Smooth muscle cell (in vitro differentiated cells): Measurements from ENCODE around the gene PLRG1. TPM values are rescaled to one million over a fixed set of nuclear protein-coding genes. Genes with fewer than 3 reads are reported as not detected.

Experiments used
- DNase-seq: peaks from one replicate; lab custom pipeline; 2025; ENCODE audit not compliant: unreplicated experiment; lab: John Stamatoyannopoulos, UW
- H2AFZ ChIP-seq: fragments of 200-600 bp; sonication (generic); 2 replicates; pipeline ENCODE4 v1.6.0; 2016; ENCODE audit warnings: antibody characterized with exemption, low read depth, mild to moderate bottlenecking
- H3F3A ChIP-seq: fragments of 200-600 bp; sonication (generic); 2 replicates; pipeline ENCODE4 v1.6.0; 2017; ENCODE audit warnings: antibody characterized with exemption, low read depth
- H3K27ac ChIP-seq: fragments of 200-600 bp; sonication (generic); 2 replicates; pipeline ENCODE4 v1.5.1; 2016; ENCODE audit warnings: low read depth, mild to moderate bottlenecking
- H3K27me3 ChIP-seq: fragments of 200-600 bp; sonication (generic); 2 replicates; pipeline ENCODE4 v1.6.1; 2016; ENCODE audit warnings: low read depth, mild to moderate bottlenecking
- H3K36me3 ChIP-seq: fragments of 200-600 bp; sonication (generic); 2 replicates; pipeline ENCODE4 v1.5.1; 2016; ENCODE audit warnings: low read depth
- H3K4me1 ChIP-seq: fragments of 200-600 bp; sonication (generic); 2 replicates; pipeline ENCODE4 v1.5.1; 2016; ENCODE audit warnings: low read depth
- H3K4me2 ChIP-seq: fragments of 200-600 bp; sonication (generic); 2 replicates; pipeline ENCODE4 v1.6.0; 2016; ENCODE audit warnings: mild to moderate bottlenecking
- H3K4me3 ChIP-seq: fragments of 200-600 bp; sonication (generic); 2 replicates; pipeline ENCODE4 v1.5.1; 2016; ENCODE audit warnings: mild to moderate bottlenecking
- H3K79me2 ChIP-seq: fragments of 200-600 bp; sonication (generic); 2 replicates; pipeline ENCODE4 v1.6.0; 2016; ENCODE audit warnings: low read depth, mild to moderate bottlenecking
- H3K9ac ChIP-seq: fragments of 200-600 bp; sonication (generic); 2 replicates; pipeline ENCODE4 v1.6.0; 2016; ENCODE audit warnings: low read depth
- H3K9me3 ChIP-seq: fragments of 200-600 bp; sonication (generic); replicated peaks from 2 replicates; pipeline ENCODE4 v1.5.1; 2016; ENCODE audit warnings: low read depth
- H4K20me1 ChIP-seq: fragments of 200-600 bp; sonication (generic); 2 replicates; pipeline ENCODE4 v1.6.0; 2016; ENCODE audit warnings: low read depth
- WGBS: methylation state at CpG from one replicate; pipeline ENCODE4 v1.1.7; 2016; ENCODE audit warnings: low lambda C conversion rate; 5-methylcytosine and 5-hydroxymethylcytosine counted together
- polyA plus RNA-seq: library from polyadenylated mRNA; unstranded; fragments of >200 nt; fragmentation: Nextera tagmentation; extraction: Ambion mirVana; gene quantifications from 2 replicates; pipeline ENCODE4 v1.2.1, GENCODE V29; 2016
- total RNA-seq: library from RNA; depleted of rRNA; stranded (reverse); fragments of >200 nt; gene quantifications from 2 replicates; pipeline ENCODE4 v1.2.3, GENCODE V29; 2014
- TF ChIP-seq, protein P1 (sequence below): fragments of 200-600 bp; sonication (generic); IDR thresholded peaks from 2 replicates; pipeline ENCODE4 v1.5.1; 2017; ENCODE audit warnings: borderline replicate concordance, mild to moderate bottlenecking, antibody characterized with exemption; ENCODE audit not compliant: insufficient read depth, poor library complexity, severe bottlenecking

PLRG1 gene
- total and polyA plus RNA-seq, 2 experiments from 2014 or later, result 66.2 to 88.1 TPM

DNA sequence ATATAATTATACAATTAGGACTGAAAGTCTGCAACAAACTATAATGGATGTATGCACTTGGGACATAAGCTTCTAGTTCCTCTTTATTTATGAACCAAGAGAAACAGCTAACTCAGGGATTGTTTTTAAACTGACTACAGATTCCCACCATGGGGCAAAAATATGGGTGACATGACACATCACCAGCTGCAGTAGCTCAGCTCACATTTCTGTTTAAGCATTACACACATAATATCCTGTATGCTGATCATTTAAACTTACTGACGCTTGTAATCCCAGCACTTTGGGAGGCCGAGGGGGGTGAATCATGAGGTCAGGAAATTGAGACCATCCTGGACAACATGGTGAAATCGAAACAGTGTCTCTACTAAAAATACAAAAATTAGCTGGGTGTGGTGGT is 24.1 kb upstream of the PLRG1 start:
- Histone ChIP-seq H3K36me3 (no peaks in the 10 kb centered on the region), H3K9me3 (no peaks in the 10 kb centered on the region), H3K79me2 (no peaks in the 10 kb centered on the region), H3K4me3 (no peak overlapping the region), H2AFZ (no peak overlapping the region), H3K27me3 (no peaks in the 10 kb centered on the region), H3F3A (no peaks in the 10 kb centered on the region), H3K27ac (no peak overlapping the region), H3K9ac (no peak overlapping the region), H4K20me1 (no peaks in the 10 kb centered on the region), H3K4me2 (no peak overlapping the region), H3K4me1 (no peaks in the 10 kb centered on the region)
- WGBS, result 84% methylated on average over 3 of the region's 3 CpGs
- TF ChIP-seq, protein P1, sequence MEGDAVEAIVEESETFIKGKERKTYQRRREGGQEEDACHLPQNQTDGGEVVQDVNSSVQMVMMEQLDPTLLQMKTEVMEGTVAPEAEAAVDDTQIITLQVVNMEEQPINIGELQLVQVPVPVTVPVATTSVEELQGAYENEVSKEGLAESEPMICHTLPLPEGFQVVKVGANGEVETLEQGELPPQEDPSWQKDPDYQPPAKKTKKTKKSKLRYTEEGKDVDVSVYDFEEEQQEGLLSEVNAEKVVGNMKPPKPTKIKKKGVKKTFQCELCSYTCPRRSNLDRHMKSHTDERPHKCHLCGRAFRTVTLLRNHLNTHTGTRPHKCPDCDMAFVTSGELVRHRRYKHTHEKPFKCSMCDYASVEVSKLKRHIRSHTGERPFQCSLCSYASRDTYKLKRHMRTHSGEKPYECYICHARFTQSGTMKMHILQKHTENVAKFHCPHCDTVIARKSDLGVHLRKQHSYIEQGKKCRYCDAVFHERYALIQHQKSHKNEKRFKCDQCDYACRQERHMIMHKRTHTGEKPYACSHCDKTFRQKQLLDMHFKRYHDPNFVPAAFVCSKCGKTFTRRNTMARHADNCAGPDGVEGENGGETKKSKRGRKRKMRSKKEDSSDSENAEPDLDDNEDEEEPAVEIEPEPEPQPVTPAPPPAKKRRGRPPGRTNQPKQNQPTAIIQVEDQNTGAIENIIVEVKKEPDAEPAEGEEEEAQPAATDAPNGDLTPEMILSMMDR, result no peak
- DNase-seq, result no peak

DNA sequence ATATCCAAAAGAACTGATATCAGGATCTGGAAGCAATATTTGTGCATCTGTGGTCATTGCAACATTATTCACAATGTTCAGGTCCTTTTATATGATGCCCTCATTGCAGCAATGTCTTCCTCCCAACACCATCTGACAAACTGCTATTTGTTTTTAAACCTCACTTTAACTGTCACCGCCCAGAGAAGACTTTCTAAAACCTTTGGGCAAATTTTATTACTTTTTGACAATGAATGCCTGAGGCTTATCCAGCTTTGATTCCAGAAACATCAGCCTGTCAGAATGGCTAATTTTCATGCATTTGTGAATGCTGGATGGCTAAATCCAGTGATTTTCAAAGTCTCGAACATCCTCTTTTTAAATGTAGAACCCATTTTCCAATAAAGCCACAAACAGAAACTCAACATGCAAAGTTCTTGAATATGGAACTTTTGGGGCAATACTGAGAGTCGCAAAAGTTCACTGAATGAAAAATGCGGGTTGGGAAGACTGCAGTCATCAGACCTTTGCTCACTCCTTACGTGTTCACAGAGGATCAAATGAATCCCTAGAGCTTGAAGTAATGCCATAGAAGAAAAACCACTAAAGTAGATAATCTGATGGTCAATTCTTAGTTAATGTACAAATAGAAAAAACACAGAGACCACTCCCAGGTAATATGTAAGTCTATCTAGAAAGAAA is 23.1 kb upstream of the PLRG1 start:
- DNase-seq, result no peak
- Histone ChIP-seq H3K4me1 (no peaks in the 10 kb centered on the region), H4K20me1 (no peaks in the 10 kb centered on the region), H3F3A (no peaks in the 10 kb centered on the region), H3K27ac (no peak overlapping the region), H3K4me2 (no peak overlapping the region), H3K4me3 (no peak overlapping the region), H3K27me3 (no peaks in the 10 kb centered on the region), H3K36me3 (no peaks in the 10 kb centered on the region), H3K9ac (no peak overlapping the region), H2AFZ (no peak overlapping the region), H3K9me3 (no peaks in the 10 kb centered on the region), H3K79me2 (no peaks in the 10 kb centered on the region)
- WGBS, result 86% methylated on average over 5 of the region's 5 CpGs
- TF ChIP-seq, protein P1, result no peak

DNA sequence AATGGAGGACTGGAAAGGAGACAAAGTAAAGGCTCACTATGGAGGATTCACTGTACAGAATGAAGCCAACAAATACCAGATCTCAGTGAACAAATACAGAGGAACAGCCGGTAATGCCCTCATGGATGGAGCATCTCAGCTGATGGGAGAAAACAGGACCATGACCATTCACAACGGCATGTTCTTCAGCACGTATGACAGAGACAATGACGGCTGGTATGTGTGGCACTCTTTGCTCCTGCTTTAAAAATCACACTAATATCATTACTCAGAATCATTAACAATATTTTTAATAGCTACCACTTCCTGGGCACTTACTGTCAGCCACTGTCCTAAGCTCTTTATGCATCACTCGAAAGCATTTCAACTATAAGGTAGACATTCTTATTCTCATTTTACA is 19.4 kb upstream of the PLRG1 start:
- DNase-seq, result no peak
- no peak overlapping the region for H3K9ac ChIP-seq
- no peaks in the 10 kb centered on the region for H3K27me3 ChIP-seq
- H3K4me2 ChIP-seq, result no peak overlapping the region
- no peaks in the 10 kb centered on the region for H3K4me1 ChIP-seq
- no peak overlapping the region for H3K27ac ChIP-seq
- no peaks in the 10 kb centered on the region for H4K20me1 ChIP-seq
- H2AFZ ChIP-seq, result no peak overlapping the region
- no peak overlapping the region for H3K4me3 ChIP-seq
- WGBS, result 89% methylated on average over 5 of the region's 5 CpGs
- no peaks in the 10 kb centered on the region for H3K79me2 ChIP-seq
- TF ChIP-seq, protein P1, result no peak
- H3K36me3 ChIP-seq, result no peaks in the 10 kb centered on the region
- no peaks in the 10 kb centered on the region for H3F3A ChIP-seq
- no peaks in the 10 kb centered on the region for H3K9me3 ChIP-seq

DNA sequence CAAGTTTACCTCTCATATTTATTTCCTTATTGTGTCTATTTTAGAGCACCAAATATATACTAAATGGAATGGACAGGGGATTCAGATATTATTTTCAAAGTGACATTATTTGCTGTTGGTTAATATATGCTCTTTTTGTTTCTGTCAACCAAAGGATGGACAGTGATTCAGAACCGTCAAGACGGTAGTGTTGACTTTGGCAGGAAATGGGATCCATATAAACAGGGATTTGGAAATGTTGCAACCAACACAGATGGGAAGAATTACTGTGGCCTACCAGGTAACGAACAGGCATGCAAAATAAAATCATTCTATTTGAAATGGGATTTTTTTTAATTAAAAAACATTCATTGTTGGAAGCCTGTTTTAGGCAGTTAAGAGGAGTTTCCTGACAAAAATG is 18.8 kb upstream of the PLRG1 start:
- H2AFZ ChIP-seq, result no peak overlapping the region
- H3K4me2 ChIP-seq, result no peak overlapping the region
- TF ChIP-seq, protein P1, result no peak
- no peaks in the 10 kb centered on the region for H3K27me3 ChIP-seq
- 81% methylated on average over 3 of the region's 3 CpGs for WGBS
- H3K4me3 ChIP-seq, result no peak overlapping the region
- H3K4me1 ChIP-seq, result no peaks in the 10 kb centered on the region
- no peak for DNase-seq
- H3K9me3 ChIP-seq, result no peaks in the 10 kb centered on the region
- no peaks in the 10 kb centered on the region for H4K20me1 ChIP-seq
- H3F3A ChIP-seq, result no peaks in the 10 kb centered on the region
- H3K27ac ChIP-seq, result no peak overlapping the region
- no peaks in the 10 kb centered on the region for H3K36me3 ChIP-seq
- H3K79me2 ChIP-seq, result no peaks in the 10 kb centered on the region
- H3K9ac ChIP-seq, result no peak overlapping the region
